ENCODE data around the gene ITGBL1.

The ITGBL1 gene

GRCh38 chr13:101429733-101430132 lies 22.7 kb upstream of the ITGBL1 start:
- Mint-ChIP-seq H3K27ac (no peak overlapping the region), H3K9me3 (no peaks in the 10 kb centered on the region), H3K36me3 (ENCODE audit: low read depth) (no peaks in the 10 kb centered on the region), H3K4me3 (no peak overlapping the region), H3K4me1 (ENCODE audit: low read depth) (no peaks in the 10 kb centered on the region), H3K27me3 (ENCODE audit: low read depth) (peaks cover 2% of the 10 kb centered on the region)
- DNase-seq (ENCODE audit: low spot score) = no peak

- no peaks in the 10 kb centered on the region for H3K9me3 Mint-ChIP-seq
- no peak overlapping the region for H3K27ac Mint-ChIP-seq
These were observed 18.6 kb upstream of the ITGBL1 start for GRCh38 chr13:101433895-101434294.

GRCh38 chr13:101434486-101434885 lies 18.0 kb upstream of the ITGBL1 start:
- Mint-ChIP-seq H3K36me3 (ENCODE audit: low read depth) (no peaks in the 10 kb centered on the region), H3K9me3 (no peaks in the 10 kb centered on the region), H3K27ac (no peak overlapping the region), H3K4me3 (no peak overlapping the region), H3K27me3 (ENCODE audit: low read depth) (no peaks in the 10 kb centered on the region), H3K4me1 (ENCODE audit: low read depth) (no peaks in the 10 kb centered on the region)
- DNase-seq (ENCODE audit: low spot score) = no peak

More at GRCh38 chr13:101433895-101434294, 18.6 kb upstream of the ITGBL1 start:
- no peaks in the 10 kb centered on the region for H3K36me3 Mint-ChIP-seq (ENCODE audit: low read depth)
- no peak overlapping the region for H3K4me3 Mint-ChIP-seq
- no peaks in the 10 kb centered on the region for H3K27me3 Mint-ChIP-seq (ENCODE audit: low read depth)
- DNase-seq (ENCODE audit: low spot score) = no peak
- no peaks in the 10 kb centered on the region for H3K4me1 Mint-ChIP-seq (ENCODE audit: low read depth)

- Mint-ChIP-seq H3K4me3 (no peak overlapping the region), H3K27me3 (ENCODE audit: low read depth) (peaks cover 6% of the 10 kb centered on the region), H3K36me3 (ENCODE audit: low read depth) (no peaks in the 10 kb centered on the region), H3K9me3 (no peaks in the 10 kb centered on the region), H3K4me1 (ENCODE audit: low read depth) (no peaks in the 10 kb centered on the region), H3K27ac (no peak overlapping the region)
- no peak for DNase-seq (ENCODE audit: low spot score)
These were observed 4.6 kb upstream of the ITGBL1 start for GRCh38 chr13:101447852-101448251.

DNA sequence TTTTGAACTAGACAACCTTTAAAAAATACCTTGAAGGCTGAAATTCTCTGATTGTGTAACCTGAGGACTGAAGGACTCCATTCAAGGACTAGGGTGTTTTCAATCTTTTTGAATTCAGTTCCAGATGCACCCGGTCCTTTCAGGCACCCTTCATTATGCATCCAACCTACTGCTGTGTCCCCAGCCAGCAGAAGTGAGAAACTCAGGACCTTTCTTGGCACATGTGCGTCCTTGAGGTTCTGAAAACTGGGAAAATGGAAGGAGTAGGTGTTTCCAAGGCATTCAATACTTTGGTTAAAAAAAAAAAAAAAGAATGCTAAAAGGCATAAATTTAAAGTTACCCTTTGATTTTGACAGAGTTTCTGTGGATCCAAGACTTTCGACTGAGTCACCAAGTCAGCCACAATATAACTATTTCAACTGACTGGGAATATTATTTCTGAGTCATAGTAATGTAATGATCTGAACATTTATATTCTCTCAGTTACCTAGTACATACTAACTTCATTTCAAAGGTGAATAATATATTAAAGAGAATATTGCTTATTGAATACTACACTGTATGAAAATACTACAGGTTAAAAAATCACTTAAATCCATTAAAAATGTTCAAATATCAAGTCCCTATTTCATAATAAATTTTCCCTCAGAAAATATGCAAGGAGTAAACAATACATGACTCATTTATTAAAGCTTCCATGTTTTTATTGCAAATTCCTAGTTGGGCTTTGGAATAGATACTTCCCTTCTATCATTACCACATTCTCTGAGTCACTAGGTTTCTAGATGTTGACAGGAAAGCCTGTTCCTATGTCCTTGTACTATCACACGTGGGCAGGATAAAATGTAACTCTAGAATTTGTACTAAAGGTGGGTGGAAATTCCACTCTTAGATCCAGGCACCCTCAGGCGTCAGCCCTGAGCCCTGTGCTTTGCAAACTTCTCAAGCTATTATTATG lies 2.4 kb upstream of the ITGBL1 start:
- H3K27ac Mint-ChIP-seq = no peak overlapping the region
- no peaks in the 10 kb centered on the region for H3K9me3 Mint-ChIP-seq
- no peak for DNase-seq (ENCODE audit: low spot score)
- H3K36me3 Mint-ChIP-seq (ENCODE audit: low read depth) = no peaks in the 10 kb centered on the region
- H3K4me3 Mint-ChIP-seq = no peak overlapping the region
- H3K4me1 Mint-ChIP-seq (ENCODE audit: low read depth) = no peaks in the 10 kb centered on the region
- H3K27me3 Mint-ChIP-seq (ENCODE audit: low read depth) = peaks cover 15% of the 10 kb centered on the region

DNA sequence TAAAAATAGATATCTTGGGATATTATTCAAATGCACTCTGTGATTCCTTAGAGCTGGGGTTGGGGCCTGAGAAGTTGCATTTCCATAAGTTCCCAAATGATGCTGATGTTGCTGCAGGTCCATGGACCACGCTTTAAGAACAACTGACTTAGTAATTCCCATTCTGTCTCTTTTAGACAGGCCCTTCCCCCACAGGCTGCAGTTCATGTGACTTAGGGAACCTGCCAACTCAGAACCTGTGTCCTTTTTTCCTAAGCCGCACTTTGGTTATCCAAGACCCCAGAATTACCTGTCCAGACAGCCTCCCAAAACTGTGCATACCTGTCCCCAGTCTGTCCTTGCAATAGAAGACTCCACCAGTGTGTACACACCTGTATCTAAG lies 1.7 kb upstream of the ITGBL1 start:
- DNase-seq (ENCODE audit: low spot score) = no peak
- no peaks in the 10 kb centered on the region for H3K36me3 Mint-ChIP-seq (ENCODE audit: low read depth)
- H3K4me3 Mint-ChIP-seq = no peak overlapping the region
- H3K27ac Mint-ChIP-seq = no peak overlapping the region
- H3K27me3 Mint-ChIP-seq (ENCODE audit: low read depth) = peaks cover 15% of the 10 kb centered on the region
- no peaks in the 10 kb centered on the region for H3K9me3 Mint-ChIP-seq
- H3K4me1 Mint-ChIP-seq (ENCODE audit: low read depth) = no peaks in the 10 kb centered on the region

- DNase-seq (ENCODE audit: low spot score) = no peak
- peaks cover 15% of the 10 kb centered on the region for H3K27me3 Mint-ChIP-seq (ENCODE audit: low read depth)
- H3K4me3 Mint-ChIP-seq = no peak overlapping the region
- no peaks in the 10 kb centered on the region for H3K9me3 Mint-ChIP-seq
- H3K4me1 Mint-ChIP-seq (ENCODE audit: low read depth) = no peaks in the 10 kb centered on the region
- no peaks in the 10 kb centered on the region for H3K36me3 Mint-ChIP-seq (ENCODE audit: low read depth)
- no peak overlapping the region for H3K27ac Mint-ChIP-seq
These were observed 834 bp upstream of the ITGBL1 start for GRCh38 chr13:101451641-101452040.

DNA sequence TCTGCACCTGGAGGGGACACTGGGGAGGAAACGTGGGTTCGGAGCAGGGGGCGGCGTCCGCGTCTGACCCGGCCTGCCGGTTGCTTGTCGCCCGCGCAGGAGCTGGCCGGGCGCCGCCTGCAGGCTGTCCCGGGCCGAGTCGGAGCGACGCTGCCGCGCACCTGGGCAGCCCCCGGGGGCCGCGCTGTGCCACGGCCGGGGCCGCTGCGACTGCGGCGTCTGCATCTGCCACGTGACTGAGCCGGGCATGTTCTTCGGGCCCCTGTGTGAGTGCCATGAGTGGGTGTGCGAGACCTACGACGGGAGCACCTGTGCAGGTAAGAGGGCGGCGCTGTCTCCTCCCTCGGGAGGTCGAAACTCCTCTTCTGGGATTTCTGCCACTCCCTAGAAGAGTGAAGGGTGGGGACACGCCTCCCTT lies 1.3 kb downstream of the ITGBL1 start:
- H3K4me3 Mint-ChIP-seq = peak overlapping the region; percentile 21
- no peaks in the 10 kb centered on the region for H3K9me3 Mint-ChIP-seq
- no peak overlapping the region for H3K27ac Mint-ChIP-seq
- H3K4me1 Mint-ChIP-seq (ENCODE audit: low read depth) = no peaks in the 10 kb centered on the region
- H3K27me3 Mint-ChIP-seq (ENCODE audit: low read depth) = peaks cover 15% of the 10 kb centered on the region
- DNase-seq (ENCODE audit: low spot score) = no peak
- no peaks in the 10 kb centered on the region for H3K36me3 Mint-ChIP-seq (ENCODE audit: low read depth)

- DNase-seq (ENCODE audit: low spot score) = no peak
- H3K4me1 Mint-ChIP-seq (ENCODE audit: low read depth) = no peaks in the 10 kb centered on the region
- peaks cover 15% of the 10 kb centered on the region for H3K27me3 Mint-ChIP-seq (ENCODE audit: low read depth)
- no peaks in the 10 kb centered on the region for H3K36me3 Mint-ChIP-seq (ENCODE audit: low read depth)
- H3K9me3 Mint-ChIP-seq = no peaks in the 10 kb centered on the region
- H3K4me3 Mint-ChIP-seq = no peak overlapping the region
- no peak overlapping the region for H3K27ac Mint-ChIP-seq
These were observed 2.3 kb downstream of the ITGBL1 start for GRCh38 chr13:101454767-101455166.

- Mint-ChIP-seq H3K4me1 (ENCODE audit: low read depth) (no peaks in the 10 kb centered on the region), H3K36me3 (ENCODE audit: low read depth) (no peaks in the 10 kb centered on the region), H3K27ac (no peak overlapping the region), H3K27me3 (ENCODE audit: low read depth) (peaks cover 15% of the 10 kb centered on the region), H3K9me3 (no peaks in the 10 kb centered on the region), H3K4me3 (no peak overlapping the region)
- no peak for DNase-seq (ENCODE audit: low spot score)
These were observed 3.4 kb downstream of the ITGBL1 start for GRCh38 chr13:101455863-101456262.

- Mint-ChIP-seq H3K4me1 (ENCODE audit: low read depth) (no peaks in the 10 kb centered on the region), H3K4me3 (no peak overlapping the region), H3K27me3 (ENCODE audit: low read depth) (peaks cover 12% of the 10 kb centered on the region), H3K36me3 (ENCODE audit: low read depth) (no peaks in the 10 kb centered on the region), H3K27ac (no peak overlapping the region), H3K9me3 (no peaks in the 10 kb centered on the region)
- no peak for DNase-seq (ENCODE audit: low spot score)
These were observed 4.7 kb downstream of the ITGBL1 start for GRCh38 chr13:101457176-101457575.

- Mint-ChIP-seq H3K36me3 (ENCODE audit: low read depth) (no peaks in the 10 kb centered on the region), H3K27me3 (ENCODE audit: low read depth) (no peaks in the 10 kb centered on the region), H3K4me3 (no peak overlapping the region), H3K27ac (no peak overlapping the region), H3K4me1 (ENCODE audit: low read depth) (no peaks in the 10 kb centered on the region), H3K9me3 (no peaks in the 10 kb centered on the region)
- no peak for DNase-seq (ENCODE audit: low spot score)
These were observed 13.4 kb downstream of the ITGBL1 start for GRCh38 chr13:101465877-101466276.

DNA sequence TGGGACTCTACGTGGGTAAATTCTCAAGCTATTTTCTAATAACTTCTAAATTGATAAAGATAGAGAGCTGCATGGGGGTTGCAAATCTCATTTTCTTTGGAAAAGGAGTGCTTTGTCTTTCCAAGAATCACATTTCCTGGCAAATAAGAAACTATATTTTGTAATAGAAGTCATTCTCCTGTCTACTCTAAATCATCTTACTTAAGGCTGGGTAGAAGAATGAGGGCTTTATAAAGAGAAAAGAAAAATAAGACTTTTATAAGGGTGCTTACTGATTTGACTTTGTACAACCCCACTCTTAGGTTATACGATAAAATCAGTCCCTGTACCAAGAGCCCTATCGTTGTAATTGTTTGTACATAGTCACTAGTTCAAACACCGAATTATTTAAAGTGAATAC lies 14.9 kb downstream of the ITGBL1 start:
- no peaks in the 10 kb centered on the region for H3K36me3 Mint-ChIP-seq (ENCODE audit: low read depth)
- no peak overlapping the region for H3K4me3 Mint-ChIP-seq
- DNase-seq (ENCODE audit: low spot score) = no peak
- H3K27ac Mint-ChIP-seq = no peak overlapping the region
- no peaks in the 10 kb centered on the region for H3K27me3 Mint-ChIP-seq (ENCODE audit: low read depth)
- no peaks in the 10 kb centered on the region for H3K9me3 Mint-ChIP-seq
- no peaks in the 10 kb centered on the region for H3K4me1 Mint-ChIP-seq (ENCODE audit: low read depth)

DNA sequence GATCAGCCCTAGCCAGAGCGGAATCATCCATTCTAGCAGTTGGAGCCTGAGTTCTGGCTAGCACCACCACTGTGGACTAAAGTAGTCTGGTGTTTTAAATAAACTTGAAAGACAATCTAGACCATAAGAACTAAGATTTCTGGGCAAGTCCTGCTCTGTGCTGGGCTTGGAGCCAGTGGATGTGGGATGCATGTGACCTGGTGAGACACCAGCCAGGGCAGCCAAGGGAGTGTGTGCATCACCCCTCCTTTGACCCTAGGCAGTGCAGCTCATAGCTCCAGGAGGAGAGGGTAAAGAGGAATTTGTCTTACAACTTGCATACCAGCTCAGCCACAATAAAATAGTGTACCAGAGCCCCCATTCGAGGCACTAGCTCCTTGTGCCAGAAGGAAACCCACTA lies 21.0 kb downstream of the ITGBL1 start:
- H3K36me3 Mint-ChIP-seq (ENCODE audit: low read depth) = no peaks in the 10 kb centered on the region
- no peak for DNase-seq (ENCODE audit: low spot score)
- H3K9me3 Mint-ChIP-seq = no peaks in the 10 kb centered on the region
- no peak overlapping the region for H3K27ac Mint-ChIP-seq
- H3K4me1 Mint-ChIP-seq (ENCODE audit: low read depth) = no peaks in the 10 kb centered on the region
- no peaks in the 10 kb centered on the region for H3K27me3 Mint-ChIP-seq (ENCODE audit: low read depth)
- H3K4me3 Mint-ChIP-seq = no peak overlapping the region
